ENCODE data around the gene LPCAT1. TPM values are rescaled to one million over a fixed set of nuclear protein-coding genes. Genes with fewer than 3 reads are reported as not detected.
A peak's percentile ranks its signal among the peaks of the same experiment; 100 is the strongest.

Gene LPCAT1
- total and polyA plus RNA-seq, 2 of the 13 experiments (the other 11 are each of a cell fraction or from before 2014, with no cell fraction given) = 29.8 to 90.6 TPM

DNA sequence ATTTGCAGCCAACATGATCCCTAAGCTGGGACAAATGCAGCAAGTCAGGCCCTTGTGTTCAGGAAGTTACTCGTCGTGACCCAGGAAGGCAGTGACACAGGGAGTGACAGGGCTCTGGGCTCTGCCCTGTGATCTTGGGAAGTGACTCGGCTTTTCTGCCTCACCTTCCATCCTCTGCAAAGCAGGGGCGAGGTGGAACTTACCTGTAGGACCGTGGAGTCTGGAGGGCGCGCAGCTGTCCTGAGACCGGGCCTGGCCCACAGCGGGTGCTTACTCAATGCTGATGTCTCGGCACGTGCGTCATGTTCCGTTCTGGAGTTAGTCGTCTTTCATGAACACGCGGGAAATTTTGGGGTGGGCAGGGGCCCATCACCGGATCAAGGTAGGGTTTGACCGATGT, 22.8 kb upstream of the LPCAT1 start (continued):
- TF ChIP-seq ZNF432 (CRISPR knock-in tag; IDR thresholded peaks at IDR 0.05; ENCODE audit: borderline replicate concordance) = no peak

- Histone ChIP-seq H3K4me2 (ENCODE audit: low read depth, low read length) (no peak overlapping the region), H4K20me1 (ENCODE audit: insufficient read depth, low read length) (no peaks in the 10 kb centered on the region), H3K27ac (ENCODE audit: extremely low read length, insufficient read depth, low read length) (no peak overlapping the region), H3K36me3 (replicated peaks in 1 of 2; ENCODE audit: control insufficient read depth in 1 of 2, insufficient read depth in 2 of 2, low read length in 2 of 2) (no peaks in the 10 kb centered on the region), H3K9me3 (ENCODE audit: low read length) (no peaks in the 10 kb centered on the region), H3K4me1 (ENCODE audit: insufficient read depth, low read length) (peaks cover 53% of the 10 kb centered on the region), H3K27me3 (ENCODE audit: control insufficient read depth in 1 of 2, insufficient read depth in 2 of 2, low read length in 2 of 2) (no peaks in the 10 kb centered on the region), H3K79me2 (ENCODE audit: insufficient read depth, low read length) (no peaks in the 10 kb centered on the region), H2AFZ (ENCODE audit: low read length) (no peak overlapping the region), H3K9ac (ENCODE audit: insufficient read depth, low read depth, low read length) (no peak overlapping the region), H3K4me3 (replicated peaks in 1 of 3; ENCODE audit: insufficient read depth in 1 of 3, low read depth in 2 of 3, low read length in 3 of 3) (no peak overlapping the region)
- in situ Hi-C loops (cut with HindIII; ENCODE audit: extremely low pct_ligation_motif_present, low pct_unique_long_range_greater_than_20kb) = no loop called here
- DNase-seq (ENCODE audit: low spot score) (no peak), ATAC-seq (no peak), FAIRE-seq (no peak)
- ChIA-PET POLR2A (no interaction called here), CTCF (ENCODE audit: low intra/inter-chr PET ratio, low total read pairs) (no interaction called here)
- 19% methylated on average over 6 of the region's 6 CpGs for WGBS (ENCODE audit: low lambda C conversion rate)
- intact Hi-C loops (cut with micrococcal nuclease; ENCODE audit: unreplicated experiment) = no loop called here
- TF ChIP-seq FOSL1 (CRISPR knock-in tag; IDR thresholded peaks at IDR 0.05; ENCODE audit: borderline replicate concordance) = no peak
- peak; percentile 11; the same call in 1 of the 2 replicates for TF ChIP-seq THRA (CRISPR knock-in tag; IDR thresholded peaks at IDR 0.05; ENCODE audit: borderline replicate concordance)
- TF ChIP-seq RXRB (CRISPR knock-in tag; IDR thresholded peaks at IDR 0.05; ENCODE audit: borderline replicate concordance) = 0 out of 2 replicates have a peak, but pooled peaks have one; percentile 8
- BruUV-seq (replicated peaks) = no TSS peak
These were observed 22.1 kb upstream of the LPCAT1 start for GRCh38 chr5:1545805-1546355.

Data from HepG2 (cell line).